HepG2 (cell line): Measurements from ENCODE around the gene NPC2. TPM values are rescaled to one million over a fixed set of nuclear protein-coding genes. Genes with fewer than 3 reads are reported as not detected.

Experiments
- AKNA ChIP-seq: sonication (generic); formaldehyde crosslinking; IDR thresholded peaks from 2 replicates; pipeline ENCODE4 v1.4.0; 2020; ENCODE audit warnings: missing genetic modification reagents, borderline replicate concordance
- ATF6 ChIP-seq: sonication (generic); formaldehyde crosslinking; conservative IDR thresholded peaks from 2 replicates; pipeline ENCODE4 v1.4.0; 2020; ENCODE audit warnings: missing genetic modification reagents
- FOXA1 ChIP-seq, 2 experiments: fragments of 450-650 bp in 1 of 2; sonication (generic) in 1 of 2; formaldehyde crosslinking in 1 of 2; IDR thresholded peaks; 2 replicates each; pipeline versions ENCODE4 v1.4.0 to v1.6.1; 2016 to 2020; ENCODE audit warnings: missing genetic modification reagents in 1 of 2
- PATZ1 ChIP-seq: sonication (generic); formaldehyde crosslinking; IDR thresholded peaks from 2 replicates; pipeline ENCODE4 v1.4.0; 2020; ENCODE audit warnings: missing genetic modification reagents
- RNF2 ChIP-seq: fragments of 450-650 bp; conservative IDR thresholded peaks from 2 replicates; pipeline ENCODE4 v1.6.1; 2016; ENCODE audit warnings: low read depth
- SKIL ChIP-seq: sonication (generic); formaldehyde crosslinking; IDR thresholded peaks from 2 replicates; pipeline ENCODE4 v1.8.0; 2022; ENCODE audit warnings: missing genetic modification reagents, mild to moderate bottlenecking, moderate library complexity, borderline replicate concordance
- SP140L ChIP-seq: sonication (generic); formaldehyde crosslinking; IDR thresholded peaks from 2 replicates; pipeline ENCODE4 v1.4.0; 2020; ENCODE audit warnings: missing genetic modification reagents, borderline replicate concordance
- ZBTB14 ChIP-seq: sonication (generic); formaldehyde crosslinking; IDR thresholded peaks from 2 replicates; pipeline ENCODE4 v1.4.0; 2020; ENCODE audit warnings: missing genetic modification reagents
- polyA plus RNA-seq, 8 experiments: library from polyadenylated mRNA; depleted of rRNA in 3 of 8; stranded (reverse) in 7 of 8; unstranded in 1 of 8; fragments of >200 nt; fragmentation: Illumina TruSeq in 4 of 8; extraction: Trizol in 4 of 8; gene quantifications; 2 replicates each; pipeline versions ENCODE4 v1.2.1 to v1.2.3, GENCODE V29; 2011 to 2016; ENCODE audit warnings: low read depth in 4 of 8, missing spikeins in 1 of 8, mixed read lengths in 1 of 8; ENCODE audit not compliant: insufficient read depth in 1 of 8
- total RNA-seq, 5 experiments: library from RNA; depleted of rRNA; stranded (reverse); fragments of >200 nt; fragmentation: Illumina TruSeq; extraction: Trizol; gene quantifications; 2 replicates each; pipeline ENCODE4 v1.2.3, GENCODE V29; 2016; ENCODE audit warnings: low read depth in 1 of 5
- TF ChIP-seq, protein P1 (sequence below): sonication (generic); formaldehyde crosslinking; IDR thresholded peaks from 2 replicates; pipeline ENCODE4 v1.5.1; 2020; ENCODE audit warnings: mild to moderate bottlenecking, missing genetic modification reagents, moderate library complexity

NPC2 gene
- total and polyA plus RNA-seq, 2 of the 13 experiments (the other 11 are each of a cell fraction or from before 2014, with no cell fraction given): 132 to 164 TPM

GRCh38 chr14:74493343-74494261 lies 497 bp upstream of the NPC2 start, which contains the start of gene ISCA2 (continued):
- TF ChIP-seq AKNA: no peak
- TF ChIP-seq FOXA1 (IDR thresholded peaks at IDR 0.05): no peak
- TF ChIP-seq FOXA1 (CRISPR knock-in tag; IDR thresholded peaks at IDR 0.05): no peak
- TF ChIP-seq RNF2: no peak
- no peak for TF ChIP-seq ATF6 (CRISPR knock-in tag)
- no peak for TF ChIP-seq ZBTB14
- no peak; the same call in 1 of the 2 replicates for TF ChIP-seq PATZ1
- TF ChIP-seq, protein P1, sequence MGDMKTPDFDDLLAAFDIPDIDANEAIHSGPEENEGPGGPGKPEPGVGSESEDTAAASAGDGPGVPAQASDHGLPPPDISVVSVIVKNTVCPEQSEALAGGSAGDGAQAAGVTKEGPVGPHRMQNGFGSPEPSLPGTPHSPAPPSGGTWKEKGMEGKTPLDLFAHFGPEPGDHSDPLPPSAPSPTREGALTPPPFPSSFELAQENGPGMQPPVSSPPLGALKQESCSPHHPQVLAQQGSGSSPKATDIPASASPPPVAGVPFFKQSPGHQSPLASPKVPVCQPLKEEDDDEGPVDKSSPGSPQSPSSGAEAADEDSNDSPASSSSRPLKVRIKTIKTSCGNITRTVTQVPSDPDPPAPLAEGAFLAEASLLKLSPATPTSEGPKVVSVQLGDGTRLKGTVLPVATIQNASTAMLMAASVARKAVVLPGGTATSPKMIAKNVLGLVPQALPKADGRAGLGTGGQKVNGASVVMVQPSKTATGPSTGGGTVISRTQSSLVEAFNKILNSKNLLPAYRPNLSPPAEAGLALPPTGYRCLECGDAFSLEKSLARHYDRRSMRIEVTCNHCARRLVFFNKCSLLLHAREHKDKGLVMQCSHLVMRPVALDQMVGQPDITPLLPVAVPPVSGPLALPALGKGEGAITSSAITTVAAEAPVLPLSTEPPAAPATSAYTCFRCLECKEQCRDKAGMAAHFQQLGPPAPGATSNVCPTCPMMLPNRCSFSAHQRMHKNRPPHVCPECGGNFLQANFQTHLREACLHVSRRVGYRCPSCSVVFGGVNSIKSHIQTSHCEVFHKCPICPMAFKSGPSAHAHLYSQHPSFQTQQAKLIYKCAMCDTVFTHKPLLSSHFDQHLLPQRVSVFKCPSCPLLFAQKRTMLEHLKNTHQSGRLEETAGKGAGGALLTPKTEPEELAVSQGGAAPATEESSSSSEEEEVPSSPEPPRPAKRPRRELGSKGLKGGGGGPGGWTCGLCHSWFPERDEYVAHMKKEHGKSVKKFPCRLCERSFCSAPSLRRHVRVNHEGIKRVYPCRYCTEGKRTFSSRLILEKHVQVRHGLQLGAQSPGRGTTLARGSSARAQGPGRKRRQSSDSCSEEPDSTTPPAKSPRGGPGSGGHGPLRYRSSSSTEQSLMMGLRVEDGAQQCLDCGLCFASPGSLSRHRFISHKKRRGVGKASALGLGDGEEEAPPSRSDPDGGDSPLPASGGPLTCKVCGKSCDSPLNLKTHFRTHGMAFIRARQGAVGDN (CRISPR knock-in tag): peak; percentile 68
- TF ChIP-seq SP140L (CRISPR knock-in tag): no peak
- no peak for TF ChIP-seq SKIL (CRISPR knock-in tag)
